GM19023 (cell line): Measurements from ENCODE around the gene CCND2.
"Not testable (repeated sequence)": the region's sequence is repeated elsewhere in the genome, so short reads cannot be mapped to it uniquely, and the experiment has no call there.

Experiments used
- ATAC-seq: cut with Tn5 transposase; IDR thresholded peaks from one replicate; pipeline ENCODE4 v1.9.1; 2021; ENCODE audit warnings: mild to moderate bottlenecking, moderate library complexity; ENCODE audit not compliant: unreplicated experiment

Gene CCND2

DNA sequence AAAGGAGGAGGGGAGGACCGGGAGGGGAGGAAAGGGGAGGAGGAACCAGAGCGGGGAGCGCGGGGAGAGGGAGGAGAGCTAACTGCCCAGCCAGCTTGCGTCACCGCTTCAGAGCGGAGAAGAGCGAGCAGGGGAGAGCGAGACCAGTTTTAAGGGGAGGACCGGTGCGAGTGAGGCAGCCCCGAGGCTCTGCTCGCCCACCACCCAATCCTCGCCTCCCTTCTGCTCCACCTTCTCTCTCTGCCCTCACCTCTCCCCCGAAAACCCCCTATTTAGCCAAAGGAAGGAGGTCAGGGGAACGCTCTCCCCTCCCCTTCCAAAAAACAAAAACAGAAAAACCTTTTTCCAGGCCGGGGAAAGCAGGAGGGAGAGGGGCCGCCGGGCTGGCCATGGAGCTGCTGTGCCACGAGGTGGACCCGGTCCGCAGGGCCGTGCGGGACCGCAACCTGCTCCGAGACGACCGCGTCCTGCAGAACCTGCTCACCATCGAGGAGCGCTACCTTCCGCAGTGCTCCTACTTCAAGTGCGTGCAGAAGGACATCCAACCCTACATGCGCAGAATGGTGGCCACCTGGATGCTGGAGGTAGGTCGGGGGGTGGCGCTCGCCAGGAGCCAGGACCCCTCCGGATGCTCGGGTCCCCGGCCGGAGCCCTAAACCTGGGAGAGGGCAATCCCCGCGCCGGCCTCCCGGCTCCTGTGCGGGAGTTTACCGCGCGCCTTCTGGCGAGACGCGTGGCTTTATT, at the start of gene CCND2:
CCND2 (plus strand) TSS at position 111 of the 744 bp plus-strand sequence; CDS start at position 390, 279 bp downstream.
- ATAC-seq: no peak

- no peak for ATAC-seq
Measured at GRCh38 chr12:4224206-4224889, 49.2 kb upstream of the CCND2 start.

GRCh38 chr12:4225571-4225970, 48.0 kb upstream of the CCND2 start:
- no peak for ATAC-seq

DNA sequence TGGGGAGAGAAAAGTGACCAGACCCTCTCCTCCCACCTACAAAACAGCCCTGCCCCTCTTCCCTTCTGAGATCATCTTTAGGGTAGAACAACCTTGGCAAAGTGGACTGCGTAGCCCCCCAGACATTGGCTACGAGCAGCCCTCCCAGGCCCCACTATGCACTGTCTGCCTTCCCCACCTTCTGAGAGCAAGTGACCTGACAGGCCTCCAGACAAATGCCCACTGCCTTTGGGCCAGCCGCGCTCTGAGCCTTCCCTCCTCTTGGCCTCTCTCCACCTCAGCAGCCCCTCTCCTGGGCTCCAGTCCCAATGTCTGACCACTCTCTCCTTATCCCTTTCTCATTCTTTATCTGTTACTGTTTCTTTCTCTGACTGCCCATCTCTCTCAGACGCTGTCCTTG, 46.5 kb upstream of the CCND2 start:
- ATAC-seq: no peak

DNA sequence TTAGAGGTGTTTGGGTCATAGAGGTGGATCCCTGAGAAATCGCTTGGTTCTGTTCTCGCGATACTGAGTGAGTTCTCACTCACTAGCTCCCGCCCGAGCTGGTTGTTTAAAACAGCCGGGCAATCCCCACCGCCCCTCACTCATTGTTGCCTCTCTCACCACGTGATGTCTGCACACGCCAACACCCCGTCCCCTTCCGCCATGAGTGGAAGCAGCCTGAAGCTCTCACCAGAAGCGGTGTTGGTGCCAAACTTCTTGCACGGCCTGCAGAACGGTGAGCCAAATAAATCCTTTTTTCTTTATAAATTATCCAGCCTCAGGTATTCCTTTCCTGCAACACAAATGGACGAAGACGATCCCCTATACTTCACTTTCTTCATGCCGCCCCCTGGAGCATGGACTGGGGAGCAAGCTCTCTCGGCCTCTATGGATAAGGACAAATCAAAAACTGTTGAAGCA, 45.4 kb upstream of the CCND2 start:
- ATAC-seq: no peak

GRCh38 chr12:4230526-4230925, 43.0 kb upstream of the CCND2 start:
- ATAC-seq: no peak

DNA sequence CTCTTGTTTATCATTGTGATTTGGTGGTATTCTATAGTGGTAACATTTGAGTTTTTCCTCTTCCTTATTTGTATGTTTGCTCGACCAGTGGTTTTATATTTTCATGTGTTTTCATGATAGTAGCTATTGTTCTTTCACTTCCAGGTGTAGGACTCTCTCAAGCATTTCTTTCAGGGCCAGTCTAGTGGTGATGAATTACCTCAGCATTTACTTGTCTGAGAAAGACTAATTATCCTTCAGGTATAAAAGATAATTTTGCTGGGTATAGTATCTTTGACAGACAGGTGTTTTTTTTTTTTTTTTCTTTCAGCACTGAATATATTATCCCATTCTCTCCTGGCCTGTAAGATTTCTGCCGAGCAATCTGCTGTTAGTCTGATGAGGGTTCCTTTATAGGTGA, 35.0 kb upstream of the CCND2 start:
- no peak for ATAC-seq

GRCh38 chr12:4239746-4240145, 33.8 kb upstream of the CCND2 start:
- ATAC-seq: no peak

GRCh38 chr12:4240161-4240783, 33.3 kb upstream of the CCND2 start:
- no peak for ATAC-seq

DNA sequence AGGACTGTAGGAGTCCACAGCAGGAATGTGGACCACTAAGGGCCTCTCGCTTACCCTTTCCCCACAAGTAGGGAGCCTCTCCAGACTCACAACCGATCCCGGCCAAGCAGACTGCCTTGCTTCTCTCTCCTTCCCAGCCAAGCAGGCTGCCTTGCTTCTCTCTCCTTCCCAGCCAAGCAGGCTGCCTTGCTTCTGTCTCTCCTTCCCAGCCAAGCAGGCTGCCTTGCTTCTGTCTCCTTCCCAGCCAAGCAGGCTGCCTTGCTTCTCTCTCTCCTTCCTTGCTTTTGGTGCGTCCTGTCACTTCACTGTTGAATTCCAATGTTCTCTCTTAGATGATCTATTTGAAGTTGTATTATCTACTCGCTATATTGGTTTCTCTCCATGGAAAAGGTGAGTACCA, 32.6 kb upstream of the CCND2 start:
- ATAC-seq: no peak

GRCh38 chr12:4241592-4241991, 32.0 kb upstream of the CCND2 start:
- ATAC-seq: no peak

GRCh38 chr12:4242595-4242994, 31.0 kb upstream of the CCND2 start:
- no peak for ATAC-seq

DNA sequence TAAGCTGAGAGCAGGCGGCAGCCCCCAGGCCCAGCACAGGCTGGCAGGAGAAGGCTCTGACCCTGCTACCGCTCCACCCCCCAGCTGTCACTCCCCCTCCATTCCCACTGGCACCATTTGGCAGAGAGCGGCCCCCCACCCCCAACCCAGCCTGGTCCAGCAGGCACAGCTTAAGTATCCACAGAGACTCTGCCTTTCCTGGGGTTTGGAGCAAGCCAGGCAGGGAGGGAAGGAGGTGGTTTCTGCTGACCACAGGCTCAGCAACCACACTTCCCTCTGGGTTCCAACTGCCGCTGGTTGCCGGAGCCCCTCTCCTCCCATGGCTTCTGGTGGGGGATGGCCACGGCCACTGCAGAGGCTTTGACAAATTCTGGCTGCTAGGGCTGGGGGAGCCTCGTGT, 30.5 kb upstream of the CCND2 start:
- no peak for ATAC-seq

DNA sequence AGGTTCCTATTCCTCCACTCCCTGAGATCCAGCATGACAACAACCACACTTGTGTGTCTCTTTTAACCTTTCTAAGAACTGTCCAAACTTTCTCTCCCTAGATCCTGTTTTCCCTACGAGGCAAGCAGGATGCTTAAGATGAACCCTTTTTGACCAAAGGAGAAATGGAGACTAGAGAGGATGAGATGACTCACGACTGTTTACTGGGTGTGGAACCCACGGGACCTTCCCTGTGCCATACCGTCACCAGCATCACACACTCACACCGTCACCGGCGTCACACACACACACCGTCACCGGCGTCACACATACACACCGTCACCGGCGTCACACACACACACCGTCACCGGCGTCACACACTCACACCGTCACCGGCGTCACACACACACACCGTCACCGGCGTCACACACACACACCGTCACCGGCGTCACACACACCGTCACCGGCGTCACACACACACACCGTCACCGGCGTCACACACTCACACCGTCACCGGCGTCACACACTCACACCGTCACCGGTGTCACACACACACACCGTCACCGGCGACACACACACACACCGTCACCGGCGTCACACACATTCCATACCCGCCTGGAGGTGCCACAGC, 30.0 kb upstream of the CCND2 start:
- ATAC-seq: not testable (repeated sequence)

- no peak for ATAC-seq
Measured at GRCh38 chr12:4244868-4245267, 28.7 kb upstream of the CCND2 start.

- ATAC-seq: no peak
Measured at GRCh38 chr12:4245446-4245845, 28.1 kb upstream of the CCND2 start.

- ATAC-seq: no peak
Measured at GRCh38 chr12:4246116-4246515, 27.4 kb upstream of the CCND2 start.

DNA sequence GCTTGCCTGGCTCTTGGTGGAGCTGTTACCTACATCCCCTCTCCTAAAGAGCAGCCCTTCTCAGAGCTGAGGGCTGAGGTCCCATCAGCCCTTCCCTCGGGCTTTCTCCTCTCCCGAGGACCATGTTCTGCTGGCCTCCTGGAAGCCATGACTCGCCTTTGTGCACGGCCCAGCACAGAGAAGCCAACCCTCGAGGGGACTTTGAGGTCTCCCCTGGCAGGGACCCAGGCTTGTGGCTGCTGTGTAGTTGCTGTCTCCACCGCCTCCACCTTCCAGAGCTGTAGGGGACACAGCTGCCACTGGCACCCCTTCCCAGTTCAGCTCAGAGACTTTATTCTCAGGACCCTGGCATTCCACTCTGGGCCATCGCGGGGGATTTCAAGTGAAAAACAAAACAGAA, 22.9 kb upstream of the CCND2 start:
- no peak for ATAC-seq

- ATAC-seq: no peak
Measured at GRCh38 chr12:4251216-4251891, 22.2 kb upstream of the CCND2 start.

GRCh38 chr12:4251967-4252366, 21.6 kb upstream of the CCND2 start:
- ATAC-seq: no peak

GRCh38 chr12:4252601-4253000, 21.0 kb upstream of the CCND2 start:
- no peak for ATAC-seq
